ENCODE measurements around the gene C1orf167.

The C1orf167 gene

GRCh38 chr1:11738096-11738495 lies 23.9 kb upstream of the C1orf167 start:
- TF ChIP-seq CTCF (conservative IDR thresholded peaks at IDR 0.05) = no peak
- H3K27ac ChIP-seq = peak overlapping the region; percentile 98

- H3K27ac ChIP-seq = peak overlapping the region; percentile 98
- no peak for TF ChIP-seq CTCF (conservative IDR thresholded peaks at IDR 0.05)
Observed at GRCh38 chr1:11738783-11739182, 23.2 kb upstream of the C1orf167 start.

GRCh38 chr1:11740258-11741192 lies 21.5 kb upstream of the C1orf167 start:
- peak overlapping the region; percentile 98 for H3K27ac ChIP-seq

GRCh38 chr1:11741482-11741881 lies 20.5 kb upstream of the C1orf167 start:
- no peak for TF ChIP-seq CTCF (conservative IDR thresholded peaks at IDR 0.05)
- peak overlapping the region; percentile 98; the same call in 1 of the 2 replicates for H3K27ac ChIP-seq

More at GRCh38 chr1:11740258-11741192, 21.5 kb upstream of the C1orf167 start:
- TF ChIP-seq CTCF (conservative IDR thresholded peaks at IDR 0.05) = no peak

GRCh38 chr1:11741919-11742558 lies 20.0 kb upstream of the C1orf167 start:
- TF ChIP-seq CTCF (conservative IDR thresholded peaks at IDR 0.05) = no peak
- H3K27ac ChIP-seq = peak overlapping the region; percentile 98; the same call in 1 of the 2 replicates

- H3K27ac ChIP-seq = no peak overlapping the region
Observed at GRCh38 chr1:11744287-11744686, 17.7 kb upstream of the C1orf167 start.

More at GRCh38 chr1:11744287-11744686, 17.7 kb upstream of the C1orf167 start:
- TF ChIP-seq CTCF (conservative IDR thresholded peaks at IDR 0.05) = no peak
